BE2C (cell line): ENCODE results near the gene APBA1.

Experiments
- DNase-seq: peaks from one replicate; pipeline ENCODE4 v3.0.0-alpha.2; 2020
- H3K27me3 ChIP-seq: fragments of 250-450 bp; sonication (Bioruptor Pico); 2 replicates; pipeline ENCODE4 v1.5.1; 2020; ENCODE audit warnings: mild to moderate bottlenecking
- H3K36me3 ChIP-seq: fragments of 250-450 bp; sonication (Bioruptor Pico); 2 replicates; pipeline ENCODE4 v1.5.1; 2020; ENCODE audit warnings: mild to moderate bottlenecking
- H3K4me1 ChIP-seq: fragments of 250-450 bp; sonication (Bioruptor Pico); 2 replicates; pipeline ENCODE4 v1.5.1; 2020
- H3K4me3 ChIP-seq: 2 replicates; pipeline ENCODE4 v1.5.1; 2011; ENCODE audit warnings: low read depth, low read length
- H3K9me3 ChIP-seq: fragments of 250-450 bp; sonication (Bioruptor Pico); 2 replicates; pipeline ENCODE4 v1.5.1; 2020
- TF ChIP-seq, protein P1 (sequence below): IDR thresholded peaks from 2 replicates; pipeline ENCODE4 v1.5.1; 2012; ENCODE audit warnings: mild to moderate bottlenecking, low read depth, low read length

APBA1 gene

DNA sequence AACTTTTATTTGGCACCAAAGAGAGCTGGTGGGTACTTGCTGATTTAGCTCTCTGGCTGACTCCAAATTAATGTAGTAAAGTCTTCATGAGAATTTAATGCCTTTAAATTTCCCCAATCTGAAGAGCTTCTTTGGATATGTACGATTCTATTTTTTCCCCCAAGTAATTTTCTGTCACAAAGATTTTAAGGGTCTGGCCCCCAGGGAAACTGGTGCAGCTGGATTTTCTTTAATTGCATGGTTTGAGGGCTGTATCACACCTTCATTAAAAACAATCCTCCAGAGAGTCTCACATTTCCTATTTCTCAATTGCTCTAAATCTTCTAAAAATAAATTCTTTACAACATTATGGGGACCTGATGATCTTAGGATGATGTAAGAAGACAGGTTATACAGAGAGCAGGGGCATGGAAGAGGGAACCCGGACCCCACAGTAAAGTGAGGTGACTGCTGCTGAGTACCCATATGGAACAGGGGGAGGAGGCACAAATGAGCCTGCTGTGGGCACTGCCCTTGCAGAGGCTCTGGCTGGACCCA, 188.2 kb downstream of the APBA1 start:
- no peak overlapping the region for H3K4me3 ChIP-seq
- TF ChIP-seq, protein P1, sequence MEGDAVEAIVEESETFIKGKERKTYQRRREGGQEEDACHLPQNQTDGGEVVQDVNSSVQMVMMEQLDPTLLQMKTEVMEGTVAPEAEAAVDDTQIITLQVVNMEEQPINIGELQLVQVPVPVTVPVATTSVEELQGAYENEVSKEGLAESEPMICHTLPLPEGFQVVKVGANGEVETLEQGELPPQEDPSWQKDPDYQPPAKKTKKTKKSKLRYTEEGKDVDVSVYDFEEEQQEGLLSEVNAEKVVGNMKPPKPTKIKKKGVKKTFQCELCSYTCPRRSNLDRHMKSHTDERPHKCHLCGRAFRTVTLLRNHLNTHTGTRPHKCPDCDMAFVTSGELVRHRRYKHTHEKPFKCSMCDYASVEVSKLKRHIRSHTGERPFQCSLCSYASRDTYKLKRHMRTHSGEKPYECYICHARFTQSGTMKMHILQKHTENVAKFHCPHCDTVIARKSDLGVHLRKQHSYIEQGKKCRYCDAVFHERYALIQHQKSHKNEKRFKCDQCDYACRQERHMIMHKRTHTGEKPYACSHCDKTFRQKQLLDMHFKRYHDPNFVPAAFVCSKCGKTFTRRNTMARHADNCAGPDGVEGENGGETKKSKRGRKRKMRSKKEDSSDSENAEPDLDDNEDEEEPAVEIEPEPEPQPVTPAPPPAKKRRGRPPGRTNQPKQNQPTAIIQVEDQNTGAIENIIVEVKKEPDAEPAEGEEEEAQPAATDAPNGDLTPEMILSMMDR = no peak
- no peaks in the 10 kb centered on the region for H3K27me3 ChIP-seq
- no peak for DNase-seq
- no peaks in the 10 kb centered on the region for H3K4me1 ChIP-seq
- no peaks in the 10 kb centered on the region for H3K36me3 ChIP-seq
- no peaks in the 10 kb centered on the region for H3K9me3 ChIP-seq

GRCh38 chr9:69476797-69477196, 195.4 kb downstream of the APBA1 start:
- Histone ChIP-seq H3K4me3 (no peak overlapping the region), H3K27me3 (no peaks in the 10 kb centered on the region), H3K36me3 (no peaks in the 10 kb centered on the region), H3K9me3 (no peaks in the 10 kb centered on the region), H3K4me1 (peaks cover 8% of the 10 kb centered on the region)
- no peak for DNase-seq
- TF ChIP-seq, protein P1 = no peak

DNA sequence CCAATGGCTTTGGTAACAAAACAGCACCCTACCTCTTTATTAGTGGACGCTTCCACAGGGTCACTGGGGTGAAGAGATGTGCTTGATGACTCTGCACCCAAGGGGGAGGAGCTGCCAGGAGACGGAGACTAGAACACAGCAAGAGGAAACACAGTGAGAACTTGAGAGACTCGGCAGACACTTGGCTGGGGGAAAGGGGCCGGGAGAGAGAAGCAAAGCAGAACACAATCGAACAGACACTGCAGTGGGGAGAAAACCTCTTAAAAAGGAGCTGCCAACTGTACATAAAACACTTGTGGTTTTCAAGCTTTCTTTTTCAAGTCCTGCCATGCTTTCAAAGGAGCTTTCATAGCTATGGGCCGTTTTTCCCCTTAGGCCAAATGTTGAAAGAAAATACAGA, 196.2 kb downstream of the APBA1 start:
- TF ChIP-seq, protein P1 = no peak
- Histone ChIP-seq H3K36me3 (no peaks in the 10 kb centered on the region; the same call in 1 of the 2 replicates), H3K4me1 (peaks cover 8% of the 10 kb centered on the region), H3K9me3 (no peaks in the 10 kb centered on the region), H3K4me3 (no peak overlapping the region), H3K27me3 (no peaks in the 10 kb centered on the region)
- no peak for DNase-seq

DNA sequence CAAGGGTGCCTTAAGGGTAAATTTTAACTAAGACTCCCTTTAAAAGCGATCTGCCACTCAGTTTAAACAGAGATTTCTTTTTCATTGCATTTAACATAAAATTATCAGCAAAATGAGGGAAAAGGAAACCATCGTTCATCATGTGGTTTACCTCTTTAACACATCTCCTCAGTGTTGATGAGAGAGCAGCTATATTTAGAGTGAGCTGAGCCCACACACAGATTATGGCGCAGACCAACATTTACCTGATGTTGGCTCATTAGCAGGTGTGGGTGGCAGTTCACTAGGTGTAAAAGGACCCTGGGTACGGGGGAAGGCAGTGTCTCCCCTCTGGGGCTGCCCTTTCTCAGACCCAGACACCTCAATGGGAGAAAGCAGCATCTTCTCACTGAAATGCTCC, 197.3 kb downstream of the APBA1 start:
- no peak overlapping the region for H3K4me3 ChIP-seq
- no peak for DNase-seq
- H3K27me3 ChIP-seq = no peaks in the 10 kb centered on the region
- peaks cover 8% of the 10 kb centered on the region for H3K4me1 ChIP-seq
- TF ChIP-seq, protein P1 = no peak
- H3K36me3 ChIP-seq = no peaks in the 10 kb centered on the region; the same call in 1 of the 2 replicates
- no peaks in the 10 kb centered on the region for H3K9me3 ChIP-seq

- H3K9me3 ChIP-seq = no peaks in the 10 kb centered on the region
- no peaks in the 10 kb centered on the region for H3K27me3 ChIP-seq
- TF ChIP-seq, protein P1 = no peak
- H3K4me3 ChIP-seq = no peak overlapping the region
- H3K4me1 ChIP-seq = peaks cover 8% of the 10 kb centered on the region
- peaks cover 6% of the 10 kb centered on the region; the same call in 1 of the 2 replicates for H3K36me3 ChIP-seq
- no peak for DNase-seq
Observed at GRCh38 chr9:69472101-69472620, 200.0 kb downstream of the APBA1 start.

GRCh38 chr9:69471433-69471832, 200.7 kb downstream of the APBA1 start:
- TF ChIP-seq, protein P1 = no peak
- no peak for DNase-seq
- peaks cover 14% of the 10 kb centered on the region; the same call in 1 of the 2 replicates for H3K36me3 ChIP-seq
- H3K4me1 ChIP-seq = peaks cover 8% of the 10 kb centered on the region
- no peaks in the 10 kb centered on the region for H3K9me3 ChIP-seq
- H3K4me3 ChIP-seq = no peak overlapping the region
- no peaks in the 10 kb centered on the region for H3K27me3 ChIP-seq
